NCI-H345 treated with DMSO at 0.1 percent for 48 hours (cell line): ENCODE measurements around the gene C1QTNF9.
"Not testable (repeated sequence)": the region's sequence is repeated elsewhere in the genome, so short reads cannot be mapped to it uniquely, and the experiment has no call there.

Experiments
- DNase-seq: peaks from one replicate; lab custom pipeline; 2025; ENCODE audit not compliant: unreplicated experiment; lab: John Stamatoyannopoulos, UW

Gene C1QTNF9, protein sequence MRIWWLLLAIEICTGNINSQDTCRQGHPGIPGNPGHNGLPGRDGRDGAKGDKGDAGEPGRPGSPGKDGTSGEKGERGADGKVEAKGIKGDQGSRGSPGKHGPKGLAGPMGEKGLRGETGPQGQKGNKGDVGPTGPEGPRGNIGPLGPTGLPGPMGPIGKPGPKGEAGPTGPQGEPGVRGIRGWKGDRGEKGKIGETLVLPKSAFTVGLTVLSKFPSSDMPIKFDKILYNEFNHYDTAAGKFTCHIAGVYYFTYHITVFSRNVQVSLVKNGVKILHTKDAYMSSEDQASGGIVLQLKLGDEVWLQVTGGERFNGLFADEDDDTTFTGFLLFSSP

DNA sequence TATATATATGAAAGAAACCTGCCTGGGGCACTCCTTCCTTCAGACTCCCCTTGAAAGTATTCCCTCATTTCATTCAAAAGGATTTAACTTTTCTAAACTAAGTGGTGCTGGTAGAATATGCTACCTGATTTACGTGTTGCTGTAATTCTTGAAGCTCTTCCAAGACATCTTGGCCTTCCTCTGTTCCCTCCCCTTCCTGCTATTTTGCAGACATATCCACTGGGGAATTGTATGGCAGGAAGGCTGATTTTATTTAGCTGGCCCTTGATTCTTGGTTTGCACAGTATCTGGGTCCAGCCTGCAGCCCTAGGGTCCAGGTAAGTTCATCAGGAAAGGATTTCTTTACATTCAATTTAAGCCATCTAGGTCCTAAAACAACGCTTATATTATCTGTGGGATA, at the start of gene C1QTNF9:
C1QTNF9 (plus strand) TSS at position 281 of the 400 bp plus-strand sequence. CDS start 6,424 bp downstream, outside the sequence.
- not testable (repeated sequence) for DNase-seq

DNA sequence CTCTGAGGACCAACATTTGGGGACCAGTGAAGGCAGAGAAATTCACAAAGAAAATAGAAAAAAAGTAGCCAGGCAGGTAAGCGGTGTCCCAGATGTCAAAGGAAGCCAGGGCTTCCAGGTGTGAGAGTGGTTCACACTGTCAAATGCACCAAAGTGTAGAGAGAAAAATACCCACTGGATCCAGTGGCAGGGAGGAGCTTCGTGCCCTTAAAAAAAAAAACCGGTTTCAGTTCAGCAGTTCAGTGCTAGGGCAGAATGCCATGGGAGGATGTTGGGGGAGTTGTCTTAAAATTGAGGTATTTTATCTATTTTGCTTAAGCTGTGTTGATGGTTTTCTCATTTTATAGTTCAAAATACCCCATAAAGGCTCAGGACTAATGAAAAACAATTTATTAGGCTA, 47.8 kb upstream of the C1QTNF9 start:
- DNase-seq, result no peak

DNA sequence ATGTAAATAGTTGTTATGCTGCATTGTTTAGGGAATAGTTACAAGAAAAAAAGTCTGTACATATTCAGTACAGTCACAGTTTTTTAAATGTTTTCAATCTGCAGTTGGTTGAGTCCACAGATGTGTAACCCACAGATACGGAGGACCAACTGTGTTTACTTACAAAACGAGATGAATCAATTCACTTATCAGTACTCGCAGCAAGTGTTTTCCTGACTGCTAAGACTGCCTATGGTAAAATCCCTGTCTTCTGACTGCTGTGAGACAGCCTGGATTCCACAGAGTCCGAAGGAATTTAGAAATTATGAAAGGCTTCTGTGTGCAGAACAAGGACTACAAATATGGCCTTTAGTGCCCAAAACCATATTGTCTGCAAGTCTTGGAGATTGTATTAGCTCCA, 45.7 kb upstream of the C1QTNF9 start:
- no peak for DNase-seq

DNA sequence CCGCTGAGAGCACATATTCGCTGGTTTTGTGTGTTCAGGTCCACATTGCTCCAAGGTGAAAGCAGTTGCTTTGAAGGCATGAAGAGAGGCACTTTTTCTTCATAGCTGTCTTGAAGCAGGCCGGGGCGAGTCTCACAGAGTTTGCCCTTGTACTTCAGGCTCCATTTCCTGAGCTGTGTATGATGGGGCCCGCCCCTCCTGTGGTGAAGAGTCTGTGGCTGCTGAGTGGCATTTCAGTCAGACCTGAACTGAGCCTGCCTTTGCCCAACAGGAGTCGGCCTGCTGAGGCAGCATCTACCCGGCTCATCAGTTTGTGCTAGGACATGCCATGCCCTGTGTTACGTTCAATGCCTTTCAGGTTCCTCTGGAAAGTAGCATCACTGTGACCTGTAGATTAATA, 44.4 kb upstream of the C1QTNF9 start:
- no peak for DNase-seq

DNA sequence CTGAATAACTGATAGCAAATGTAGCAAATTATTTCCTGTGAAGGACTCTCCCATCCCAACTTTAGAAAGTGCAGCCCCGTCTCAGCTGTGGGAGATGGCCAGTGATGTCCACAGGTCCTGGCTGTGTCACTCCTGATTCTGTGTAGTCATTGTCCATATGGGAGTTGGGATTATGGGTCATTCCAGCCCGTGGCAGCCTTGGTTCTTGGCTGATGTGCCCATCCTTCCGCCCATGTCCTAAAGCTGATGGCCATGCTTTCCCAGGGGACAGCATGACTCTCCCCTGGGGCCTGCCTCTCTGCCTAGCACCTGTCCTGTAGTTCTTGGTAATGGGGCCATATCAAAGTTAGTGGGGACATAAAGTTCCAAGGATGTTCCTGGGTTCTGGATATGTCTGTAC, 43.9 kb upstream of the C1QTNF9 start:
- no peak for DNase-seq

DNA sequence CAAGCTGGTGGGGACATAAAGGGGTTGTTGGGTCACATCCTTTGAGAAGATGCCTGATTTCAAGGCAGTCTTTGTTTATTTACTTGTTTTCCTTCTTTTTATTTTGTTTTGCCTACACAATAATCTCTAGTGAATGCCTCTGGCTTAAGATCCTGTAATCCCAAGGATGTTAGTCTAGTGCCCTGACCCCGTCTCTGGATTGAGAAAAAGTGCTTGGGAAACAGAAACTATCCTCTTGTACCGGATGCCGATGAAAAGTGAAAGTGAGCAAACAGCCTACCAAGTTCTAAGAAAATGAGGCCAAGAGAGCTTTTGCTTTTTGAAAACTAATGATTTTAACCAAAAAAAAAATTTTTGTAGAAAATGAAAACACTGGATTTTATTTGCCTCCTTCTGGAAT, 42.1 kb upstream of the C1QTNF9 start:
- DNase-seq, result no peak

DNA sequence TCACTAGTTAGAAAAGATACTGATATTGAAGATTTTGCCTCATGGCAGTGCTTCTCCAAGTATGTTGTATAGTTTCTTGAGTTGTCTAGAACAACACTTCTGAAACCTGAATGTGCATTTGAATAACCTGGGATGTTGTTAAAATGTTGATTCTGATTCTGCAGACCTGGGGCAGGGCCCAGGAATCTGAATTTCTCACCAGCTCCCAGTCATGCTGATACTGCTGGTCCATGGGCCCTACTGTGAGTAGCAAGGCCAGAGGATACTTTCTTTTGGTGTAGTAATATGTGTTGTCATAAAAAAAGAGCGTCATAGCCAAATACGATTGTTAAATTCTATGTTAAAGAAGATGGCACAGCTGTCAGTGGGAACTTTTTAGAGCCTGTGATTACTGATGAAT, 41.6 kb upstream of the C1QTNF9 start:
- no peak for DNase-seq

DNA sequence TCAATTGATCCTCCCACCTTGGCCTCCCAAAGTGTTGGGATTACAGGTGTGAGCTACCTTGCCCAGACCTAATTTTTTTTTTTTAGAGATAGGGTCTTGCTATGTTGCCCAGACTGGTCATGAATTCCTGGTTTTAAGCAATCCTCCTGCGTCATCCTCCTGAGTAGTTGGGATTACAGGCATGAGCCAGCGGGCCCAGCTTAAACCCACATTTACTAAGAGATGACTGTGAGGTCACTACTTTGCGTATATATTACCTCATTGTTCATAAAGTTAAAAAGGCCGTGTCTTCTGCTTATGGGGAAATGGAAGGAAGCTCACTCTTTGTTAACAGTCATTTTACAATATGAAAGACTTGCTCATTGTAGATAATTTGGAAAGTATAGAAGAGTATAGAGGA, 39.6 kb upstream of the C1QTNF9 start:
- no peak for DNase-seq

DNA sequence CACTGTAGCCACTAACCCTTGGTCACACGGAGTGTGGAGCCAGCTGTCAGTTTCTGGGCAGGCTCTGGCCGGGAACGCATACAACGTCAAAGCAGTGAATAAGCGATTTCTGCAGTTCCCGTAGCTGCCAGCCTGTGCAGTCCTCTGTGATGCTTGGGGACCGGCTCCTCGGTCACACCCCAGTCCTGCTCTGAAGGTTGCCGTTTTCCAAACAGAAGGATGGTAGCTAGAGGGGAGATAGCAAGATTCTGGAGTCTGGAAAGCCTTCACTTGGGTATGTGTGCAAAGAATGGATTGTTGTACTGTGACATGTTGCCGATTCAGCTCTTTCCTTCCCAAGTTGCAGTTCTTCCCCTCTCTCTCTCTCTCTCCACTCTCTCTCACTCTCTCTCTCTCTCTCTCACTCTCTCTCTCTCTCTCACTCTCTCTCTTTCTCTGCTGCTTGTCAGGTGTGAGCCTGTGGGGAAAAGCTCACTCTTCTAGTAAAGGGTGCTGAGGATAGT, 38.7 kb upstream of the C1QTNF9 start:
- DNase-seq, result no peak

DNA sequence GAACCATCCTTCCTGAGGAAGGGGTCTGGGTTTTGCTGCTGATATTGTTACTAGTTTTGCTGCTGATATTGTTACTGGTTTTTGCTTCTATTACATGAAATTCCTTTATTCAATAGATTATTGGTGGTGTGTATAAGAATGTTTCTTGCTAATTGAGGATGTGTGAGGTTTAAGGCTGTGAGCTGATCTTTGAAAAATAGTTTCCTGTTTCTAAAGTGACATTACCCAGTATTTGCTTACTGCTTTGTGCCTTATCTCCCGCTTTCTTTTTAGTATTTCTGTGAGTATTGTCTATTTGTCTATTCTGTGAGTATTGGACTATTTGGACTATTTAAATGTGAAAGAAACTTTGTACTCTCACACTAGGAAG, 38.2 kb upstream of the C1QTNF9 start:
- no peak for DNase-seq

DNA sequence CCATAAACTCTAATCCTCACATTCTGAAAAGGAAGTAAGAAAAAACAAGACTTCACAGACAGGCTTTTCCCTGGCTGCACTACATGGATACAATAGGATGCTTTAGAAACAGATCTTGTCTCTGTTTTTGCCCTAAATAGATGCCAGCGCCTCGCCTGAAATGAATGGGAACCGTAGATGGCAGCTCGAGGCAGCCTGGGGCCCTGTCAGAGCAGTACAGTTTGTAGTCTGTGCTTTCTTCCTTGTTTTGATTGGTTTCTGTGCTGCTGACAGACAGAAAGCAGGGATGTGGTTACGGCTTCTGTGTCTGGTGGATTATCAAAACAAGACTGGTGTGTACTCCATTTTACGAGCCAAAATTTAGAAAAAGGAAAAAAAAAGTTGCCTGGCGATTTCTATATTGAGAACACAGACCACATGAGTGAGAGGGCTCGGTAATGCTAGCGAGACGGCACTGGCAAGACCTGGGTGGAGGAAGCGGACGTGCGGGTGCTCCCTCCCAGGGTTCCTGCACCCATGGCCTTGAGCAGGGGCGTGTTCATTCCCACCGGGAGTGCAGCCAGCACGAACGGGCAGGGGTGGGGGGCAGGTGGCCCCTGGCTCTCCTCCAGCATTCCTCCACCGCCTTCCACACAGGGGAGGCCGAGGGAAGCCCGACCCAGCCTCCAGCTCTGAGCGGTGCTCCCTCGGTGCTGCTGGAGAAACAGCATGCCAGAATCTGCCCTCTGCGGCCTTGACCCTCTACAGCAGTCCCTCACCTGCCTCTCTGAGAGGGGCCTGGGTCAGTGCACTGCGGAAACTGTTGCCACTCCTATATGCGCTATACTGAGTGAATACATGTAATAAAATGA, 37.6 kb upstream of the C1QTNF9 start:
- DNase-seq, result no peak

DNA sequence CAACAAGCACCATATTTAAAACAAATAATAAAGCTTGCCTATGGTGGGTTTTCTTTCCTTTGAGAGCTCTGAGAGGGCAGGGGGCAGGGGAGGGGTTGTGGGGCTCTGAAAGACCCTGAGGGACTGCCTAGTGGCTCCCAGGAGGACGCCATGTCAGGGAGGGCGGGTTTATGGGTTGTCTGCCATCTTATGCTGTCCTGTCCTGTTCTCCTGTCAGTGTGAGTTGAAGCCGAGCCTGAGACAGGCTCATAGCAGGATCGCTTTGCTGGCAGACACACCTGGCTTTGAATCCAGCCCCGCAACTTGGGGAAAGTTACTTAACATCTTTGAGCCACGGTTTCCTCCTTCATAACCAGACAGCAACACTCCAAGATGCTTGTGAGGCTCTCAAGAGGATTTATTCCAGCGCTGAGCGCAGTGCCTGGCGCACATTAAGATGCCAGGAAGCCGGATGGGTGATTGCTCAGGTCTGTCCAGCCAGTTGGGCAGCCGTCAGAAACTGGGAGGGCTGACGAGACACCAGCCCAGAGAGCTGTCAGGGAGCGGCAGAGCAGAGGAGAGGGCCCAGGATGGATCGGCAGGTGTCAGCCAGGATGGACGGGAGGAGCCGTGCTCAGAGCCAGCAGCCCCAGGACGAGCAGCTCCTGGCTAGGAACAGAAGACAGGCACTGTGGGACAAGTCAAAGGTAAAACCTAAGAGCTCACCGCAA, 36.8 kb upstream of the C1QTNF9 start:
- no peak for DNase-seq

DNA sequence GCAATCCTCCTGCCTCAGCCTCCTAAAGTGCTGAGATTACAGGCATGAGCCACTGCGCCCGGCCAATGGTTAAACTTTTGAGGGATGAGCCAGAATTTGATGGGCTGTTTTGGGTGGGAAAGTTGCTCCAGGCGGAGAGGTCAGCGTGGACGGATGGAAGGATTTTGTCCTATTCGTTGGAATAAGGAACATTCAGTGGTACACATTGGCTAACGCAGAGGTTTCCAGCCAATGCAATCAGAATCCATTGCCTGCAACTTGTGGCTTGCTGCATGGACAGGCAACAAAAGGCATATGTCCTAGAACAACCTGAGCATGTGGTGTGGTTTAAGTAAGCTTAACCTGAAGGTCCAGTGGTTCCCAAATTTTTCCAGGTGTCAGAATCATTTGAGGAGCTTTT, 35.5 kb upstream of the C1QTNF9 start:
- DNase-seq, result no peak

DNA sequence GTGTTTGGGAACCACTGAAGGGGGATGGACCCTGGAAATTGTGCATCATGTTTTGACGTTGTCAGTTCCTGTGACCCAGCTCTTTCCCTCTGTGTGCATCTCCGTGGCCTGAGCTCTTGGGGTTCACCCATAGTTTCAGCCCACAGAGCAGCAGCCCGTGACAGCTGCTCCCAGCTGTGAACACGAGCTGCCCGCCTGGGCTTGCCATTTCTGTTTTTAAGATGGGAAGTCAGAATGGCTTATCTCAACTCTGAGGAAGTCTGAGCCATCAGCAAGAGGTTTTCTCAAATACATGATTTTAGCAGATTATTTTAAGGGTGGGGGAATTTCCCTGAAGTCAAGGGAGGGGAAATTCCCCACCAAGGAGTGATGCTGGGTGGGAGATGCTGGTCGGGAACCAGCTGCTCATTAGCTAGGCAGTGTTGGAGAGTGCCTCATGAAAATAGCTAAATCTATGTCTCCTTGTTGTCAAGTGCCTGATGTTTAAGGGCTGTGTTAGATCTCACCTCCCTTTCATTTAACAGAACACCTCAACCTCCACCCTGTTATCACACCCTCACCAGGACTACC, 34.8 kb upstream of the C1QTNF9 start:
- no peak for DNase-seq

DNA sequence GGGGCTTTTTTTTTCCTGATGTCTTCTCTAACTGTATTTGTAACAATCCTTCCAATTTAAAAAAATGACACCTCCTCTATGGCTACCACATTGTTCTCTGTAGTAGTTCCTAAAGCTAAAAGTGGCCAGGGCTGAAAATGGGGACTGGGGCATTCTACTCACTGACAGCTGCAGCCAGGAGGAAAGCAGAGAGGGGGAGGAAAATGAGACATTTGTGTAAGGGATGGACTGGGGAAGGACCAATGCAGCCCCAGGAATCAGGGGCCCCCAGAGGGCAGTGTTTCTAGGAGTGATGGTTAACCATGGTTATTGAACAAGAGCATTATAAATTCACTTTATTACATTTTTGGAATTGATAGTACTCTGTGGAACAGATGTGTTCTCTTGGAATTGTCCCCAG, 34.3 kb upstream of the C1QTNF9 start:
- DNase-seq, result no peak

DNA sequence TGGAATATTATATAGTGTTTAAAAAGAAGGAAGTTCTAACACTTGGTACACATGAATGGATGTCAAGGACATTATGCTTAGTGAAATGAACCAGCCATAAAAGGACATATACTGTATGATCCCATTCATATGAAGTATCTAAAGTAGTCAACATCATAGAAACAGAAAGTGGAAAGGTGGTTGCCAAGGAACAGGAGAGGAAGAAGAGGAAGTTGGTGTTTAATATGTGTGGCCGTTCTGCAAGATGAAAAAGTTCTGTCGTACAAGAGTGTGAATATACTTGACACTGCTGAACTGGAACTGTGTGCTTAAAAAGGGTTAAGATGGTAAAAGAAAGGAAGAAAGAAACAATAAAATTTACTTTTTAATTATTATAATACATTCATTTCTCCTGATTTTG, 33.1 kb upstream of the C1QTNF9 start:
- no peak for DNase-seq

DNA sequence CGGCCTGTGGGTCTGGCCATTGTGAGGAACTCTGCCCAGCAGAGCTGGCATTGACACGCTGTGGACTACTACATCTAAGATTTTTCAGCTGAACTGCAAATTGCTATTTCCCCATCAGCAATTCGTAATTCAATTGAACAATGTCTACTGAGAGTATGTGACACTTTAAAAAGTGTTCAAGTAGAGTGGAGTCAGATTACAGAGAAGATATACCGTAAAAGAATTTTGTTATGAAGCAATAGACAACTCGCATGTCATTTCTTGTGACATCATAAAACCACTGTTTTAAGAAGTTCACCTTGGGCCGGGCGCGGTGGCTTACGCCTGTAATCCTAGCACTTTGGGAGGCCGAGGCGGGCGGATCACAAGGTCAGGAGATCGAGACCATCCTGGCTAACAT, 32.5 kb upstream of the C1QTNF9 start:
- DNase-seq, result no peak

DNA sequence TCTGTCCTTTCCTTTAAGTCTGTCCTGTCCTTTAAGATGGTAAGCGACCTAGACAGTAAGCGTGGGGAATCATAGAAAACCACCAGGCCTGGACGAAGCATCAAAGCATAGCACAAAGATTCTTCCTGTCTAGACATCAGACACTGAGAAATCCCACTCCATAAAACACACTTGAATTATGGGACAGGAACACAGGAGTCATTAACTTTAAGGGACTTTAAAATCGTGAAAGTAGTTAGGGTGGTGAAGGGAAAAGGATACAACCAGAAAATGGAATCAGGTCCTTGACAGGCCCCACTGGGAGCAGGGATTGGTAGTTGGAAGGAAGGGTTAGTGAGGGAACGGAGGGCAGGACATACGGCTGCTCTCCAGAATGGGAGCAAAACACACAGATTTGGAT, 31.6 kb upstream of the C1QTNF9 start:
- DNase-seq, result no peak

DNA sequence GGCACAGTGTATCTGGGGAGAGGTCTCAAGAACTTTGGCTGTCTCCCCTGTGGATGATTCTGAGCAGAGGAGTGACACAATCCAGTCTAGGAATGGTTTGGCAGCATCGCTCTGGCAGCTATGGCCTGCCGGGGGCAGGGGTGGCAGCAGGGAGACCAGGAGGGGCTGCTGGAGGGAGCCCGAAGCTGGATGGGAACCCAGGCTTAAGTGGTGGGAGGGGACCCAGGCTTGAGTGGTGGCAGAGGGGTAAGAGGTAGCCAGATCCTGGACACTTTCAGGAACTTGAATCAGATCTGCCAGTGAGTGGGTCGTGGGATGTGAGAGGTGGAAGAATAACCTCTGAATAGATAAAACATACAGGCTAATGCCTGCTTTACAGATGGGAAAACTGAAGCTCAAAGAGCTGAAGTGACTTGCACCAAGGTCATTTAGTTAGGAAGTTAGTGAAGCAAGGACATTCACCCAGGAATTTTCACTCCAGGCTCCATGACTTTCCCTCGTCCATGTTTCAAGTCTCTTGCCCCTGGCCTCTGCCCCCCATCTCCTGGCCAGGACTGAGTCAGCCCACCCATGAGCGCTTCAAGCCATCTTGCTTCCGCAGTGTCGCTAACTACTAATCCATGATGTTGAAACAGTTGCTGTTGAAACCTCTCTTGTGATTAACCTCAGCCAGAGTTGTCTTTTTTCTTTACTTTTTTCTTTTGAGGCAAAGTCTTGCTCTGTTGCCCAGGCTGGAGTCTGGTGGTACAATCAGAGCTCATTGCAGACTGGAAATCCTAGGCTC, 29.9 kb upstream of the C1QTNF9 start:
- no peak for DNase-seq

DNA sequence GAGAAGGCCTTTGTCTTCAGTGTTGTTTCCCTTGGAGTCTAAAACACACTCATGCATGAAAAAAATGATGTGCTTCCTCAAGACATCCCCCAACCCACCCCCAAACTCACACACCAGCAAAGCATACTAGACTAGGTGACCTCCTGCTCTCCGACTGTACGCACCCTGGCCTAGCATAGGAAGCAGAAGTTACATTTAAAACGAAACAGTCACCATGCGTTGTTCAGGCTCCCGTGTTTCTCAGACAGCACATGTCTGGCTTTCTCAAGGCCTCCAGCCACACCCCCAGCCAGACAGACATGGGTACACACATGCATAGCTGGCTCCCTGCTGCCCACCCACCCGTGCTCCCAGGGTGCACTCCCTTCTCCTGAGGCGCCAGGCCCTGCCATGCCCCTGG, 28.7 kb upstream of the C1QTNF9 start:
- DNase-seq, result no peak
